Neural cell (in vitro differentiated cells): ENCODE data around the gene CCNY. TPM values are rescaled to one million over a fixed set of nuclear protein-coding genes. Genes with fewer than 3 reads are reported as not detected.
"Not testable (repeated sequence)": the region's sequence is repeated elsewhere in the genome, so short reads cannot be mapped to it uniquely, and the experiment has no call there.

Source experiments
- H2AFZ ChIP-seq: fragments of 200-600, 300-800 bp; sonication (generic), shearing (Covaris generic); 2 replicates; pipeline ENCODE4 v1.6.0; 2014; ENCODE audit warnings: low read depth, mild to moderate bottlenecking, antibody characterized with exemption, low read length, moderate library complexity
- H3F3A ChIP-seq: fragments of 200-600 bp; shearing (Covaris generic); 2 replicates; pipeline ENCODE4 v1.6.1; 2016; ENCODE audit warnings: mild to moderate bottlenecking, moderate library complexity, mixed read lengths, antibody characterized with exemption, low read length; ENCODE audit not compliant: insufficient read depth, poor library complexity, severe bottlenecking
- H3K27ac ChIP-seq: fragments of 200-600, 300-800 bp; sonication (generic), shearing (Covaris generic); 2 replicates; pipeline ENCODE4 v1.5.1; 2014; ENCODE audit warnings: mild to moderate bottlenecking, low read length, moderate library complexity
- H3K27me3 ChIP-seq: fragments of 300-800, 200-600 bp; sonication (generic), shearing (Covaris generic); 2 replicates; pipeline ENCODE4 v1.6.0; 2014; ENCODE audit warnings: mild to moderate bottlenecking, low read depth, low read length, moderate library complexity; ENCODE audit not compliant: insufficient read depth
- H3K36me3 ChIP-seq: fragments of 300-800, 200-600 bp; sonication (generic), shearing (Covaris generic); 2 replicates; pipeline ENCODE4 v1.5.1; 2014; ENCODE audit warnings: mild to moderate bottlenecking, antibody characterized with exemption, low read length, moderate library complexity; ENCODE audit not compliant: insufficient read depth
- H3K4me2 ChIP-seq: fragments of 300-800, 200-600 bp; sonication (generic), shearing (Covaris generic); 2 replicates; pipeline ENCODE4 v1.6.0; 2014; ENCODE audit warnings: mild to moderate bottlenecking, low read length
- H3K4me3 ChIP-seq: fragments of 300-800, 200-600 bp; sonication (generic), shearing (Covaris generic); 2 replicates; pipeline ENCODE4 v1.5.1; 2014; ENCODE audit warnings: mild to moderate bottlenecking, low read length, moderate library complexity
- H3K79me2 ChIP-seq: fragments of 200-600 bp; shearing (Covaris generic); replicated peaks from 2 replicates; pipeline ENCODE4 v1.6.0; 2014; ENCODE audit warnings: mild to moderate bottlenecking, low read length, moderate library complexity; ENCODE audit not compliant: insufficient read depth
- H3K9ac ChIP-seq: fragments of 300-800, 200-600 bp; sonication (generic), shearing (Covaris generic); 2 replicates; pipeline ENCODE4 v1.6.1; 2016; ENCODE audit warnings: mild to moderate bottlenecking, low read length, mixed read lengths
- H3K9me2 ChIP-seq: fragments of 200-600 bp; shearing (Covaris generic); 2 replicates; pipeline ENCODE4 v1.6.1; 2016; ENCODE audit warnings: mild to moderate bottlenecking, low read length, mixed read lengths; ENCODE audit not compliant: insufficient read depth
- H3K9me3 ChIP-seq: fragments of 200-600, 300-800 bp; sonication (generic), shearing (Covaris generic); 2 replicates; pipeline ENCODE4 v1.6.1; 2016; ENCODE audit warnings: mild to moderate bottlenecking, mixed run types, low read length, moderate library complexity, mixed read lengths
- H4K20me1 ChIP-seq: fragments of 200-600 bp; shearing (Covaris generic); 2 replicates; pipeline ENCODE4 v1.6.1; 2016; ENCODE audit warnings: mild to moderate bottlenecking, mixed run types; ENCODE audit not compliant: insufficient read depth
- EP300 ChIP-seq: fragments of 450-650 bp; conservative IDR thresholded peaks from 2 replicates; pipeline ENCODE4 v1.6.1; 2014; ENCODE audit warnings: antibody characterized with exemption, mild to moderate bottlenecking, moderate library complexity; ENCODE audit not compliant: poor library complexity, severe bottlenecking
- EZH2 ChIP-seq: fragments of 200-600, 300-800 bp; shearing (Covaris generic), sonication (generic); IDR thresholded peaks from 2 replicates; pipeline ENCODE4 v1.6.1; 2014; ENCODE audit warnings: antibody characterized with exemption, low read length, borderline replicate concordance, mild to moderate bottlenecking; ENCODE audit not compliant: insufficient read depth, poor library complexity, severe bottlenecking
- MXI1 ChIP-seq: fragments of 450-650 bp; conservative IDR thresholded peaks from 2 replicates; pipeline ENCODE4 v1.6.1; 2014; ENCODE audit warnings: antibody characterized with exemption, mild to moderate bottlenecking; ENCODE audit not compliant: poor library complexity, severe bottlenecking
- POLR2AphosphoS5 ChIP-seq: IDR thresholded peaks from 2 replicates; pipeline ENCODE4 v1.6.1; 2012
- RAD21 ChIP-seq: fragments of 450-650 bp; conservative IDR thresholded peaks from 2 replicates; pipeline ENCODE4 v1.6.1; 2014; ENCODE audit warnings: antibody characterized with exemption, mild to moderate bottlenecking, moderate library complexity
- SMC3 ChIP-seq: fragments of 450-650 bp; conservative IDR thresholded peaks from 2 replicates; pipeline ENCODE4 v1.6.1; 2014; ENCODE audit warnings: antibody characterized with exemption, mild to moderate bottlenecking, moderate library complexity; ENCODE audit not compliant: poor library complexity
- TAF1 ChIP-seq: IDR thresholded peaks from 2 replicates; pipeline ENCODE4 v1.6.1; 2012; ENCODE audit warnings: low read depth
- polyA plus RNA-seq: library from polyadenylated mRNA; depleted of rRNA; stranded (reverse); fragments of >200 nt; gene quantifications from 2 replicates; pipeline ENCODE4 v1.2.3, GENCODE V29; 2014
- TF ChIP-seq, protein P1 (sequence below): IDR thresholded peaks from 2 replicates; pipeline ENCODE4 v1.6.1; 2012; ENCODE audit warnings: borderline replicate concordance
- TF ChIP-seq, protein P2 (sequence below): fragments of 450-650 bp; IDR thresholded peaks from 2 replicates; pipeline ENCODE4 v1.5.1; 2014; ENCODE audit warnings: antibody characterized with exemption, mild to moderate bottlenecking, moderate library complexity; ENCODE audit not compliant: poor library complexity, severe bottlenecking

The CCNY gene
- polyA plus RNA-seq, 1 donor from 2014 or later: 36.4 TPM

DNA sequence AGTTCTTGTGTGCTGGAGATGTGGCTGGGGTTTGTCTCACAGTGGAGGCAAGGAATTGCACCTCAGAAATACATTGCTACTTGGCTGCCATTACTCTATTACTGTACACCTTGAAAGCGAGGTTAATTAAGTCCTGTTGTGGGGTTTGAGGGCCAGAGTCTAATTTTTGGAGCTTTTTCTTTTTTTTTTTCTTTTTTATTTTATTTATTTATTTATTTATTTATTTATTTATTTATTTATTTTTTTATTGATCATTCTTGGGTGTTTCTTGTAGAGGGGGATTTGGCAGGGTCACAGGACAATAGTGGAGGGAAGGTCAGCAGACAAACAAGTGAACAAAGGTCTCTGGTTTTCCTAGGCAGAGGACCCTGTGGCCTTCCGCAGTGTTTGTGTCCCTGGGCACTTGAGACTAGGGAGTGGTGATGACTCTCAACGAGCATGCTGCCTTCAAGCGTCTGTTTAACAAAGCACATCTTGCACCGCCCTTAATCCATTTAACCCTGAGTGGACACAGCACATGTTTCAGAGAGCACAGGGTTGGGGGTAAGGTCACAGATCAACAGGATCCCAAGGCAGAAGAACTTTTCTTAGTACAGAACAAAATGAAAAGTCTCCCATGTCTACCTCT lies 69.8 kb downstream of the CCNY start:
- not testable (repeated sequence) for H3K27ac ChIP-seq, H3K4me2 ChIP-seq, H3K79me2 ChIP-seq, H3K36me3 ChIP-seq, H3K9ac ChIP-seq, H4K20me1 ChIP-seq, H3K9me3 ChIP-seq, H3K27me3 ChIP-seq, H3F3A ChIP-seq, H2AFZ ChIP-seq, H3K9me2 ChIP-seq, H3K4me3 ChIP-seq

DNA sequence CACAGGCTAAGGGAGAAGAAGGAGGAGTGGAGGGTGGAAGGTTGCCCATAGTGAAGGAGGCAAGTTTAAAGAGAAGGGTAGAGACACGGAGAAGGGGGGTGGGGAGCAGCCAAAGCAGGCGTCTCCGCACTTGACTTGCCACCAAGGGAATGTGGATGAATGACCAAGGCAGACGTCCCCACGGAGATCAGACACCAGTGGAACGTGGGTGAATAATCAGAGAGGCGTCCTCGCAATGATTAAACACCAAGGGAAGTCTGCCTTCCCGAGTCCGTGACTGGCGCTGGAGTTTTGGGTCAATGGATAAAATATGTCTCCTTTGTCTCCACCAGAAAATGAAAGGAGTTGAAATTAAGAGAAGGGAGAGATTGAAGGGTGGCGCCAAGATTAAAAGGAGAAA lies 71.4 kb downstream of the CCNY start:
- not testable (repeated sequence) for H3K9me2 ChIP-seq, H3K4me2 ChIP-seq, H3F3A ChIP-seq, H3K79me2 ChIP-seq, H3K27me3 ChIP-seq, H2AFZ ChIP-seq, H3K27ac ChIP-seq, H3K4me3 ChIP-seq, H3K9me3 ChIP-seq, H4K20me1 ChIP-seq, H3K9ac ChIP-seq, H3K36me3 ChIP-seq

DNA sequence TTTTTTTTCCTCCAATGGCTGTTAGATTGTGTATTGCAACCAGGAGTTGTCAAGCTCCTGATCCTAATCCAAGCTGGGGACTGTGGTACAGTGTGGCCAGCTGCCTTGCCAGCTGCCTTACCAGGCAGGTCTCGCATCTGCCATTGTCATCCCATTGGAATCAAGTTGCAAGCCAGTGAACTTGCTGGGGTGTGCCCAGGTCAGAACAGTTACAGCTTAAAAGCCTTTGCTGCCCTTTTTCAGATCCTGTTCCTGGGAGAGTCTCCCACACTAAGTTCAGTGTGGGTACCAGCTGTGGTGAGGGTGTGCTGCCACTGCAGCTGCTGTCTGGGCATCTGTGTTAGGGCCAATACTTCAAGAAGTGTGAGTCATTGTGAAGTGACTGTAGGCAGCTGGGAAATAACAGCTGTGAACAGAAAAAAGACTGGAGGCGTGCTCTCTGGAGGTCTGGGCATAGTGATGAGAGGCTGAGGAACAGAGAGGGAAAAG lies 72.8 kb downstream of the CCNY start:
- Histone ChIP-seq H3F3A (no peaks in the 10 kb centered on the region), H4K20me1 (no peaks in the 10 kb centered on the region), H3K9me2 (no peaks in the 10 kb centered on the region), H3K4me2 (no peak overlapping the region), H3K79me2 (peaks cover 8% of the 10 kb centered on the region), H3K27ac (no peak overlapping the region), H3K9ac (no peak overlapping the region), H2AFZ (no peak overlapping the region), H3K36me3 (no peaks in the 10 kb centered on the region), H3K9me3 (no peaks in the 10 kb centered on the region), H3K4me3 (no peak overlapping the region), H3K27me3 (no peaks in the 10 kb centered on the region)
- no peak for TF ChIP-seq RAD21
- no peak for TF ChIP-seq SMC3
- no peak for TF ChIP-seq TAF1
- TF ChIP-seq MXI1: no peak
- no peak for TF ChIP-seq EZH2
- TF ChIP-seq, protein P1, sequence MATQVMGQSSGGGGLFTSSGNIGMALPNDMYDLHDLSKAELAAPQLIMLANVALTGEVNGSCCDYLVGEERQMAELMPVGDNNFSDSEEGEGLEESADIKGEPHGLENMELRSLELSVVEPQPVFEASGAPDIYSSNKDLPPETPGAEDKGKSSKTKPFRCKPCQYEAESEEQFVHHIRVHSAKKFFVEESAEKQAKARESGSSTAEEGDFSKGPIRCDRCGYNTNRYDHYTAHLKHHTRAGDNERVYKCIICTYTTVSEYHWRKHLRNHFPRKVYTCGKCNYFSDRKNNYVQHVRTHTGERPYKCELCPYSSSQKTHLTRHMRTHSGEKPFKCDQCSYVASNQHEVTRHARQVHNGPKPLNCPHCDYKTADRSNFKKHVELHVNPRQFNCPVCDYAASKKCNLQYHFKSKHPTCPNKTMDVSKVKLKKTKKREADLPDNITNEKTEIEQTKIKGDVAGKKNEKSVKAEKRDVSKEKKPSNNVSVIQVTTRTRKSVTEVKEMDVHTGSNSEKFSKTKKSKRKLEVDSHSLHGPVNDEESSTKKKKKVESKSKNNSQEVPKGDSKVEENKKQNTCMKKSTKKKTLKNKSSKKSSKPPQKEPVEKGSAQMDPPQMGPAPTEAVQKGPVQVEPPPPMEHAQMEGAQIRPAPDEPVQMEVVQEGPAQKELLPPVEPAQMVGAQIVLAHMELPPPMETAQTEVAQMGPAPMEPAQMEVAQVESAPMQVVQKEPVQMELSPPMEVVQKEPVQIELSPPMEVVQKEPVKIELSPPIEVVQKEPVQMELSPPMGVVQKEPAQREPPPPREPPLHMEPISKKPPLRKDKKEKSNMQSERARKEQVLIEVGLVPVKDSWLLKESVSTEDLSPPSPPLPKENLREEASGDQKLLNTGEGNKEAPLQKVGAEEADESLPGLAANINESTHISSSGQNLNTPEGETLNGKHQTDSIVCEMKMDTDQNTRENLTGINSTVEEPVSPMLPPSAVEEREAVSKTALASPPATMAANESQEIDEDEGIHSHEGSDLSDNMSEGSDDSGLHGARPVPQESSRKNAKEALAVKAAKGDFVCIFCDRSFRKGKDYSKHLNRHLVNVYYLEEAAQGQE: no peak
- TF ChIP-seq EP300: no peak
- TF ChIP-seq POLR2AphosphoS5: no peak
- TF ChIP-seq, protein P2, sequence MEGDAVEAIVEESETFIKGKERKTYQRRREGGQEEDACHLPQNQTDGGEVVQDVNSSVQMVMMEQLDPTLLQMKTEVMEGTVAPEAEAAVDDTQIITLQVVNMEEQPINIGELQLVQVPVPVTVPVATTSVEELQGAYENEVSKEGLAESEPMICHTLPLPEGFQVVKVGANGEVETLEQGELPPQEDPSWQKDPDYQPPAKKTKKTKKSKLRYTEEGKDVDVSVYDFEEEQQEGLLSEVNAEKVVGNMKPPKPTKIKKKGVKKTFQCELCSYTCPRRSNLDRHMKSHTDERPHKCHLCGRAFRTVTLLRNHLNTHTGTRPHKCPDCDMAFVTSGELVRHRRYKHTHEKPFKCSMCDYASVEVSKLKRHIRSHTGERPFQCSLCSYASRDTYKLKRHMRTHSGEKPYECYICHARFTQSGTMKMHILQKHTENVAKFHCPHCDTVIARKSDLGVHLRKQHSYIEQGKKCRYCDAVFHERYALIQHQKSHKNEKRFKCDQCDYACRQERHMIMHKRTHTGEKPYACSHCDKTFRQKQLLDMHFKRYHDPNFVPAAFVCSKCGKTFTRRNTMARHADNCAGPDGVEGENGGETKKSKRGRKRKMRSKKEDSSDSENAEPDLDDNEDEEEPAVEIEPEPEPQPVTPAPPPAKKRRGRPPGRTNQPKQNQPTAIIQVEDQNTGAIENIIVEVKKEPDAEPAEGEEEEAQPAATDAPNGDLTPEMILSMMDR: no peak
